ENCODE data around the gene POLR3G.

POLR3G gene, protein sequence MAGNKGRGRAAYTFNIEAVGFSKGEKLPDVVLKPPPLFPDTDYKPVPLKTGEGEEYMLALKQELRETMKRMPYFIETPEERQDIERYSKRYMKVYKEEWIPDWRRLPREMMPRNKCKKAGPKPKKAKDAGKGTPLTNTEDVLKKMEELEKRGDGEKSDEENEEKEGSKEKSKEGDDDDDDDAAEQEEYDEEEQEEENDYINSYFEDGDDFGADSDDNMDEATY

DNA sequence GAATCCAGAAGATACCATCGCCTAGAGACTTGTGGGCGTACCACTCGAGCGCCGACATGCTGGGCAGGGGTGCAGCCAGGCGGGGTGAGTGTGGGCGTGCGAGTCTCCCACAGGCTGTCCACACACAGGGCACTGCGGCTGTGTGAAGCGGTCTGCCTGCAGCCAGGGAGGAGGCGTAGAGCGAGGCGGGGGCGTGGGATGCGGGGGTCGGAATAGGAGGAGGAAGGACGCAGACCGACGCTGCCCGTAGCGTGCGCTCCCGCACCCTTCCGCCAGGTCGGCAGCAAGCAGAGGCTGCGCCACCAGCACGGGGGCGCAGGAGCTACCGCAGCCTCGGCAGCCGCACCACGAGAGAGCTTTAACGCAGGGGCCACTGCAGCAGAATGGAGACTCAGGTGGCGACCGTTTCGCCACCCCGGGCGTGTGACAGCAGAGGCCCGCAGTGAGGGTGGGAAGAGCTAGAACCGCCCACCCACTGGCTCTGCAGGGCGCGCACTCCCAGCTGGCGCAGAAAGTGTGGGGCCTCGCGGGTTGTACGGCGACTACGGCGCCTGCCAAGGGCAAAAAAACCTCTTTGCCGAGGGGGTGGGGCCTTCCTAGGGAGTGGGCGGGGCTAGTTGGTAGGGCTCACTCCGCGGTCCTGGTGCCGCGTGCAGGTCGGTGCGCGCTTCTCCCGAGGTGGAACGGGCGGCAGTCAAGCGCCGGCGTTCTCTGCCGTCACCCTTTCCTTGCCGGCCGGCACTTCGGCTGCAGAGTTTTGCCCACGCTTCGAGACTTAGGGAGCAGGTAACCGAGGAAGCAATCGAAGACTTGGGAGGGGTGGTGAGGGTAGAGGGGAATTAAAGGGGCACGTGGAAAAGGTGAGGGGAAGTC lies at the start of gene POLR3G, which contains the start of gene MBLAC2:
TSS of gene POLR3G (plus strand) at position 630 of the 873 bp plus-strand sequence. CDS start 10,704 bp downstream, outside the sequence.
TSS of gene MBLAC2 (minus strand) at position 537 of the 873 bp plus-strand sequence. CDS start at position 58, 479 bp downstream.
- peak; percentile 48 for DNase-seq

DNA sequence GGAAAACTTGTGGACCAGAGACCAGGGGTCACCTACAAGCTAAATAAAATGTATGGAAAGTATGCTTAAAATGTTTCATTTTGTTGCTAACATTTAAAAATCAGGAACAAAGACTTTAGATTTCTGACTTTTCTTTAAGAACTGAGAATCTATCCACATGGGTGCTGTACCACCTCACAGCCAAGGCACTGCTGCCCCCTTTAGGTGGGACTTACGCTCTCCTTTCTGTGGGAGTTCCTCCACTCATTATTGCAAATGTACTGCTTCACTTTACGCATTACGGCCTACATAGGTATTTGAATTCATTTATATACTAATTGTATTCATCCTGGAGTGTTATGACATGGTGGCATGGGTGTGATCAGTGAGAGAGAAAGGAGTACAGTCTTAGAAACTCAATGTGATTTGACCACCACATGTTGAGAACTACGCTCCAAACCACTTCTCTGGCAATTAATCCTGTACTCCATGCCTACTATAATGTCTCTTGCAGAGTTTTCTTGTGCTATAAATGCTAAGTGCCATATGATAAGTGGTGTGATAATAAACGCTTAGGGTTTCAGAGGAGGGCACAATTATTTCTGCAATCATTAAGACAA lies 40.4 kb upstream of the POLR3G start:
- no peak for DNase-seq

- DNase-seq, result no peak
Measured at GRCh38 chr5:90437663-90438062, 37.0 kb upstream of the POLR3G start.

DNA sequence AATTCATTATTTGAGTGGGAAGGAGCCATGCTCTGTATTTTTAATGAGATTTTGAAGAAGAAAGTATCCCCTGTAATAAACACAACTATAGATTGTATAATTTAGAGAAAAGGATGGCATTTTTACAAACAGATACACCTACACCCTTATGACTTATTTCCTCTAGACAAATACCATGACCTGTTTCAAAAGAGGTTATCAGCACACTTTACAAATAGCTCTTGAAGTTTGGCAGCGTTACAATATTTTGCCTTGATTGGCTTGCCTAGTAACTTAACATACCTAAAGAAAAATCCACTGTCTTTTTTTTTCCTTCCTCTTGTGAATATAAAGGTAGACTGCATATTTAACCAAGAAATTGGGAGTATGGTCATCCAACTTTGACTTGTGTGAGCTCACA lies 36.6 kb upstream of the POLR3G start:
- DNase-seq, result no peak

GRCh38 chr5:90440644-90441043 lies 34.0 kb upstream of the POLR3G start:
- no peak for DNase-seq

DNA sequence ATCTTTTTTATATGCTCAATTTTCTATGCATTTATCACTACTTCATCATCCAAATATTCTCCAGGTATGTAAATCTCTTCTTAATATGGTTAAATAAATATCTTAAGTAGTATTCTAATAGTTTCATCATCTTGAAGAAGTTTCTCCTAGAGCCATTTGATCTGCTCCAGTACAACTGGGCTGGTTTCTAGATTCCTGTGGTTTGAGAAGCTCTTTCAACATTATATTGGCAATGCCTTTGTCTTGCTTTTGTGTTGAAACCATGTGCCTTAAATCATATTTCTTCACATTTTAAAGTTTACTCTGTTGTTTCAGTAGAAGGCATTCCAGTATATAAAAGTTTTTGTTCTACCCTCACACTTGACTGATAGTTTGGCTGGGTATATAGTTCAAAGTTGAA lies 27.7 kb upstream of the POLR3G start:
- no peak for DNase-seq

DNA sequence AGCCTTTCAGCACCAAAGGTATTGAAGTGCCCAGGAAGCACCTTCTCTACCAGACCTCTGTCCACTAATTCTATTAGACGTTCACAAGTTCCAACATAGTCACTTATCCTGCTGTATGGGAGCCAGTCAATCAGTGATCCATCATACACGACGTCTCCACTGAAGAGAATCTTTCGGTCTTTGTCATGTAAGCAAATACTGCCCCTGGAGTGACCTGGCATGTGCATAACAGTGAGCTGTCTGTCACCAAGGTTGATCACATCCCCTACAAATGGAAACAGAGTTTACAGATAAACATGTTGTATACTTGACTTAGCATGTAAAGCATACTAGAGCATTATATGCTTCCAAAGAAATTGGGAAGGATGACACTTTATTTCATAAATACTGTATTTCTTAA lies 13.4 kb upstream of the POLR3G start:
- no peak for DNase-seq

GRCh38 chr5:90472783-90473395 lies 1.8 kb upstream of the POLR3G start:
- no peak for DNase-seq

GRCh38 chr5:90473396-90474234 lies 1.0 kb upstream of the POLR3G start:
- no peak for DNase-seq

- no peak for DNase-seq
Measured at GRCh38 chr5:90475436-90475980, 844 bp downstream of the POLR3G start.

DNA sequence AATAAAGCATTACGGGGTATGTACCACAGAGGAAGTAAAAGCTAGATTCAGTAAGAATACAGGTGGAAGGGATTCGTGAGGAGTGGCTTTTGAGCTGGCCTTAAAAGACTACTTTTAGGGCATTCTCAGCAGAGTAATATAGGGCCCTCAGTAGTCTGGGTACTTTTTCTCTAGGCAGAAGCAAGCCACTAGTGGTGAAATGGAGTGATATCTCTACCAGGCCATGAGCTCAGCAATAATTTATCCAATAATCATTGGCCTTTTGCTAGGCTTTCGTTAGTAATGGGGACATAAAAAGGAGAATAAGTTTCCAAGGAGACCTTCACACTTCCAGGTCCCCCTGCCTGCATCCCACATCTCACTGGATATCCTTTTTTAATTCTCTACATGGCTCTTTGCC lies 1.7 kb downstream of the POLR3G start:
- no peak for DNase-seq

GRCh38 chr5:90477073-90477472 lies 2.4 kb downstream of the POLR3G start:
- DNase-seq, result no peak

- no peak for DNase-seq
Measured at GRCh38 chr5:90477621-90478215, 3.1 kb downstream of the POLR3G start.

- DNase-seq, result no peak
Measured at GRCh38 chr5:90479611-90480385, 5.1 kb downstream of the POLR3G start.

DNA sequence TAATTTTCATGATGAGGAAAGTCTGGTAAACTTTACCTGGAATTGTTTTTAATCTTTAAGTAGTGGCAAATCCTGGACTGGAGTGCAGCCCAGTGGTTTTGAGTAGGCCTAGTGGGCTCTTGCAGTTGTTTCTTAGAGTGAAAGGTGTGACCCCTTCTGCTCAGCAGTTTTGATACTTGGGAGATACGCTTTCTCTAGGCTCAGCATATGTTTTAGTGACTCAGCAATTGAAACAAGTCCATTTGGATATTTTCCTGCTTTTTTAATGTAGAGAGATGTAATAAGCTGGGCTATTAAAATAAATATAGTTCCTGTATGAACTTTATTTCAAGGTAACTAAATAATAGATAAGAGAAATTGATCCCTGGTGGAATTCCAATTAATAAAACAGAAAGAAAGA lies 6.0 kb downstream of the POLR3G start:
- no peak for DNase-seq

- no peak for DNase-seq
Measured at GRCh38 chr5:90483206-90483605, 8.5 kb downstream of the POLR3G start.

DNA sequence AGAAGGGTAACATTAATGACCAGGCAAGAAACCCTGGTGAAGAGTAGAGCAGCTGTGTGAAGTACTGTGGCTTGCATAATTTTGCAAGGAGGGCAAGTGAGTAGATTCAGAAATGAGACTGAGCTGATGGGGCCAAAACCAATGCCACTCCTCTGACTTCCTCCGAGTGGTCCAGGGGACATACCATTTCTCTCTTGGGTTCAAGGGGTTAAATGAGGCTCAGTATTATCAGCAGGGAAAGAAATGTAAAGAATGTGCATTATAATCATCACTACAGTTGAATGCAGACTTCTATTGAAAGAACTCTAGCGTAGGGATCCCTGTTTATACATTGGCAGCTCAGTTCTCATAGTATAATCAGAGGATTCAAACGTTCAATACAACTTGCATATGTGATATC lies 9.9 kb downstream of the POLR3G start:
- DNase-seq, result no peak

DNA sequence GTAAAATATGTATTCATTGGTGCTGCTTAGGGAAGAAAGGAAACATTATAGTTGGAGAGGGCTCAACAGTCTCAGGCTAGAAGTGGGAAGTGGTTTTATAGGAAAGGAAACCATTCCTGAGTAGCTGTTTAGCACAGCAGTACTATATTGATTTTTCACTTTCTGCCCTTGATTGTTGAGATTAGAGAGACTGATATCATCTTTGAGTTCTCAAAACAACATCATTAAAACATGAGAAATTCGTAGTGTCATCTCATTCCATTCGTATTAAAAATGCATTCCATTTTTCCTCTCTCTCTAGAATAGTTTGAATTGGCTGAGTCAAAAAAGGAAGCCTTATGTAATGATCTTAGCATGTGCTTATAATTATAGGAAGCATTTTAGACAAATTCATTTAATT lies 14.1 kb downstream of the POLR3G start:
- DNase-seq, result no peak

GRCh38 chr5:90494043-90494442 lies 19.4 kb downstream of the POLR3G start:
- DNase-seq, result no peak

DNA sequence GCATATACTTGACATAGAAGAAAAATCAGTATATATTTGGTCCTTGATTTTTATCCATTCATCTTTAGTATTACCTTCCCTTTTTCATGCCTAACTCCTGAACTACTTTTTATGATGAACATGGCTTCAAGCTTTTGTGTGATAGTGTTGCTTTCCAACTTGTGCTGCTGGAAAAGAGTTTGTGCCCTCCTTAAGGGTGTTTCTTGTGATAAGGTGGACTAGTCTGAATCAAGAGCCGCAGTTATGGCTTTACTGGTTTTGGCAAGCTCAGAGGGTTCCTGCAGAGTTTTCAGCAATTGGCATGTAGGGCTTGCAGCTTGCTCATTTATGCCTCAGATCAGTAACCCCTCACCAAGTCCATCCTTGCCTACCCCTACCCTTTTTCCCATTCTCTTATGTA lies 20.5 kb downstream of the POLR3G start:
- no peak for DNase-seq

DNA sequence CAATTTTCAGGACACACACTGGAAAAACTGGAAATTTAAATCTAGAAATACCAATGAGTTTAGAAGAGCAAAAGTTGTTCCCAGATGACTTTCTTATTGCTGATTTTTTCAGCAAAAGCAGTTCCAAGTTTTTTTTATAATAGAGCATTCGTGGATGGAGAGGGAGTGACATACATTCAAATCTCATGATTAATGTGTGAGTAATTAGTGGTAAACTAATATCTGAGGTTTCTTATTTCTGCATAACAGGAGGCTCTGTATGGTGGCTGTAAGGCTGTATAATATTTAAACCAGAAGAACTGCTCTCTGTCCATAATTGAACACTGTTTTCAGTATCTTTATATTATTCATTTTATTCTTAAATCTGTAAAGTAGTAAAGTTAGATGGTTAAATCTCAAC lies 28.9 kb downstream of the POLR3G start:
- no peak for DNase-seq
